Astrocyte (in vitro differentiated cells and primary cell): ENCODE data around the gene FAM174B. TPM values are rescaled to one million over a fixed set of nuclear protein-coding genes. Genes with fewer than 3 reads are reported as not detected.

Experiments used
- DNase-seq: peaks from one replicate; pipeline ENCODE4 v3.0.0-alpha.2; 2010; ENCODE audit warnings: low read depth
- FAIRE-seq: peaks from 2 replicates; lab custom pipeline; 2011; peaks lifted over from hg19 to GRCh38; lab: Jason Lieb, UNC
- H2AFZ ChIP-seq: 2 replicates; pipeline ENCODE4 v1.6.0; 2012; ENCODE audit warnings: low read depth, low read length, inconsistent platforms
- H3K27ac ChIP-seq: 2 replicates; pipeline ENCODE4 v1.5.1; 2011; ENCODE audit warnings: low read depth, low read length, inconsistent platforms
- H3K27me3 ChIP-seq: 2 replicates; pipeline ENCODE4 v1.6.0; 2011; ENCODE audit warnings: low read length, inconsistent platforms; ENCODE audit not compliant: insufficient read depth
- H3K36me3 ChIP-seq: 2 replicates; pipeline ENCODE4 v1.5.1; 2011; ENCODE audit warnings: low read length, inconsistent platforms; ENCODE audit not compliant: insufficient read depth
- H3K4me1 ChIP-seq: 2 replicates; pipeline ENCODE4 v1.5.1; 2011; ENCODE audit warnings: low read length, inconsistent platforms; ENCODE audit not compliant: insufficient read depth
- H3K4me2 ChIP-seq: 2 replicates; pipeline ENCODE4 v1.6.0; 2012; ENCODE audit warnings: low read length, inconsistent platforms
- H3K4me3 ChIP-seq: 2 replicates; pipeline ENCODE4 v1.5.1; 2011; ENCODE audit warnings: low read depth, mild to moderate bottlenecking, low read length, inconsistent platforms; ENCODE audit not compliant: insufficient read depth
- H3K79me2 ChIP-seq: 2 replicates; pipeline ENCODE4 v1.6.0; 2012; ENCODE audit warnings: mild to moderate bottlenecking, low read length, inconsistent platforms; ENCODE audit not compliant: insufficient read depth
- H3K9ac ChIP-seq: 2 replicates; pipeline ENCODE4 v1.6.0; 2012; ENCODE audit warnings: mild to moderate bottlenecking, low read length, inconsistent platforms
- H3K9me3 ChIP-seq: 2 replicates; pipeline ENCODE4 v1.5.1; 2012; ENCODE audit warnings: low read depth, mild to moderate bottlenecking, low read length, inconsistent platforms; ENCODE audit not compliant: insufficient read depth
- H4K20me1 ChIP-seq: 2 replicates; pipeline ENCODE4 v1.6.0; 2012; ENCODE audit warnings: low read length, inconsistent platforms; ENCODE audit not compliant: insufficient read depth
- H3K27ac Mint-ChIP-seq: one replicate; pipeline ENCODE4 v1.8.0; 2021; ENCODE audit warnings: mild to moderate bottlenecking, mixed read lengths; ENCODE audit not compliant: unreplicated experiment
- H3K27me3 Mint-ChIP-seq: one replicate; pipeline ENCODE4 v1.8.0; 2021; ENCODE audit warnings: low read depth, mixed read lengths; ENCODE audit not compliant: unreplicated experiment
- H3K36me3 Mint-ChIP-seq: one replicate; pipeline ENCODE4 v1.8.0; 2021; ENCODE audit warnings: low read depth, mixed read lengths; ENCODE audit not compliant: unreplicated experiment
- H3K4me1 Mint-ChIP-seq: one replicate; pipeline ENCODE4 v1.8.0; 2021; ENCODE audit warnings: low read depth, mixed read lengths; ENCODE audit not compliant: unreplicated experiment
- H3K4me3 Mint-ChIP-seq: one replicate; pipeline ENCODE4 v1.8.0; 2021; ENCODE audit warnings: mild to moderate bottlenecking, moderate library complexity, mixed read lengths; ENCODE audit not compliant: unreplicated experiment
- H3K9me3 Mint-ChIP-seq: one replicate; pipeline ENCODE4 v1.8.0; 2021; ENCODE audit warnings: mild to moderate bottlenecking, mixed read lengths; ENCODE audit not compliant: unreplicated experiment
- CTCF ChIP-seq: IDR thresholded peaks from 2 replicates; pipeline ENCODE4 v1.5.1; 2011; ENCODE audit warnings: low read depth, mild to moderate bottlenecking, inconsistent platforms, low read length, moderate library complexity; ENCODE audit not compliant: insufficient read depth
- EZH2 ChIP-seq: IDR thresholded peaks from 2 replicates; pipeline ENCODE4 v1.6.1; 2012; ENCODE audit warnings: mild to moderate bottlenecking, low read length, inconsistent platforms; ENCODE audit not compliant: insufficient read depth
- total RNA-seq: library from RNA; stranded (reverse); gene quantifications from 2 replicates; pipeline ENCODE4 v1.2.1, GENCODE V29; 2021

Gene FAM174B
- total RNA-seq, 1 donor from 2014 or later, result 11.2 TPM

GRCh38 chr15:92645051-92645631 lies 10.4 kb downstream of the FAM174B start:
- Histone ChIP-seq H3K4me2 (no peak overlapping the region), H3K79me2 (no peaks in the 10 kb centered on the region), H4K20me1 (peaks cover under 1% of the 10 kb centered on the region), H2AFZ (no peak overlapping the region), H3K9me3 (no peaks in the 10 kb centered on the region), H3K36me3 (no peaks in the 10 kb centered on the region), H3K4me3 (no peak overlapping the region), H3K27ac (no peak overlapping the region), H3K9ac (no peak overlapping the region), H3K27me3 (no peaks in the 10 kb centered on the region), H3K4me1 (peaks cover under 1% of the 10 kb centered on the region)
- peaks cover 10% of the 10 kb centered on the region for H3K4me1 Mint-ChIP-seq
- peak overlapping the region; percentile 21 for H3K4me3 Mint-ChIP-seq
- DNase-seq, result peak; percentile 55
- H3K36me3 Mint-ChIP-seq, result no peaks in the 10 kb centered on the region
- no peak overlapping the region for H3K27ac Mint-ChIP-seq
- TF ChIP-seq EZH2 (no peak), CTCF (no peak)
- FAIRE-seq, result no peak
- peaks cover 7% of the 10 kb centered on the region for H3K9me3 Mint-ChIP-seq
- H3K27me3 Mint-ChIP-seq, result no peaks in the 10 kb centered on the region

GRCh38 chr15:92643849-92644815 lies 11.4 kb downstream of the FAM174B start:
- no peaks in the 10 kb centered on the region for H4K20me1 ChIP-seq
- Mint-ChIP-seq H3K27ac (no peak overlapping the region), H3K36me3 (no peaks in the 10 kb centered on the region), H3K27me3 (no peaks in the 10 kb centered on the region), H3K9me3 (peaks cover 11% of the 10 kb centered on the region), H3K4me3 (no peak overlapping the region), H3K4me1 (peaks cover 10% of the 10 kb centered on the region)
- no peaks in the 10 kb centered on the region for H3K4me1 ChIP-seq
- no peaks in the 10 kb centered on the region for H3K79me2 ChIP-seq
- H3K27ac ChIP-seq, result no peak overlapping the region
- H3K4me3 ChIP-seq, result no peak overlapping the region
- H3K27me3 ChIP-seq, result no peaks in the 10 kb centered on the region
- H2AFZ ChIP-seq, result no peak overlapping the region
- no peak overlapping the region for H3K9ac ChIP-seq
- H3K9me3 ChIP-seq, result no peaks in the 10 kb centered on the region
- DNase-seq (no peak), FAIRE-seq (no peak)
- H3K4me2 ChIP-seq, result no peak overlapping the region
- no peak for TF ChIP-seq CTCF
- no peak for TF ChIP-seq EZH2
- no peaks in the 10 kb centered on the region for H3K36me3 ChIP-seq
